ENCODE results near the gene TMCO4.

Gene TMCO4

GRCh38 chr1:19769211-19769932 is 30.3 kb downstream of the TMCO4 start:
- no peak for TF ChIP-seq CTCF (conservative IDR thresholded peaks at IDR 0.05; ENCODE audit: low read depth, low read length)
- H3K79me2 ChIP-seq (ENCODE audit: insufficient read depth, low read depth) = no peaks in the 10 kb centered on the region
- H3K4me1 ChIP-seq (ENCODE audit: low read depth, poor library complexity, severe bottlenecking) = no peaks in the 10 kb centered on the region
- no peaks in the 10 kb centered on the region for H3K36me3 ChIP-seq (ENCODE audit: insufficient read depth)
- H2AFZ ChIP-seq (ENCODE audit: low read depth) = no peak overlapping the region
- no peaks in the 10 kb centered on the region for H3K27me3 ChIP-seq (ENCODE audit: insufficient read depth, low read depth)
- no peak overlapping the region for H3K9ac ChIP-seq
- no peaks in the 10 kb centered on the region for H4K20me1 ChIP-seq (ENCODE audit: insufficient read depth)
- H3K4me3 ChIP-seq (IDR thresholded peaks at IDR 0.05; ENCODE audit: insufficient read depth, low read depth, low read length) = no peak overlapping the region
- no peak overlapping the region for H3K27ac ChIP-seq
- no peak overlapping the region for H3K4me2 ChIP-seq

GRCh38 chr1:19768353-19769210 is 31.1 kb downstream of the TMCO4 start:
- Histone ChIP-seq H3K4me1 (ENCODE audit: low read depth, poor library complexity, severe bottlenecking) (no peaks in the 10 kb centered on the region), H2AFZ (ENCODE audit: low read depth) (no peak overlapping the region), H3K36me3 (ENCODE audit: insufficient read depth) (no peaks in the 10 kb centered on the region), H3K9ac (no peak overlapping the region), H3K79me2 (ENCODE audit: insufficient read depth, low read depth) (no peaks in the 10 kb centered on the region), H3K4me3 (IDR thresholded peaks at IDR 0.05; ENCODE audit: insufficient read depth, low read depth, low read length) (no peak overlapping the region), H3K4me2 (no peak overlapping the region), H4K20me1 (ENCODE audit: insufficient read depth) (no peaks in the 10 kb centered on the region), H3K27ac (no peak overlapping the region), H3K27me3 (ENCODE audit: insufficient read depth, low read depth) (no peaks in the 10 kb centered on the region)
- TF ChIP-seq CTCF (conservative IDR thresholded peaks at IDR 0.05; ENCODE audit: low read depth, low read length) = no peak

- no peak overlapping the region for H3K27ac ChIP-seq
- H3K36me3 ChIP-seq (ENCODE audit: insufficient read depth) = no peaks in the 10 kb centered on the region
- no peaks in the 10 kb centered on the region for H3K79me2 ChIP-seq (ENCODE audit: insufficient read depth, low read depth)
- H3K4me2 ChIP-seq = no peak overlapping the region
- no peak overlapping the region for H2AFZ ChIP-seq (ENCODE audit: low read depth)
- no peak overlapping the region for H3K4me3 ChIP-seq (IDR thresholded peaks at IDR 0.05; ENCODE audit: insufficient read depth, low read depth, low read length)
- no peaks in the 10 kb centered on the region for H3K27me3 ChIP-seq (ENCODE audit: insufficient read depth, low read depth)
- no peaks in the 10 kb centered on the region for H3K4me1 ChIP-seq (ENCODE audit: low read depth, poor library complexity, severe bottlenecking)
- no peak overlapping the region for H3K9ac ChIP-seq
- H4K20me1 ChIP-seq (ENCODE audit: insufficient read depth) = no peaks in the 10 kb centered on the region
- TF ChIP-seq CTCF (conservative IDR thresholded peaks at IDR 0.05; ENCODE audit: low read depth, low read length) = no peak
Observed at GRCh38 chr1:19765623-19766022, 34.1 kb downstream of the TMCO4 start.

- Histone ChIP-seq H3K4me3 (IDR thresholded peaks at IDR 0.05; ENCODE audit: insufficient read depth, low read depth, low read length) (no peak overlapping the region), H3K27me3 (ENCODE audit: insufficient read depth, low read depth) (no peaks in the 10 kb centered on the region), H3K36me3 (ENCODE audit: insufficient read depth) (no peaks in the 10 kb centered on the region), H4K20me1 (ENCODE audit: insufficient read depth) (no peaks in the 10 kb centered on the region), H2AFZ (ENCODE audit: low read depth) (no peak overlapping the region), H3K4me1 (ENCODE audit: low read depth, poor library complexity, severe bottlenecking) (no peaks in the 10 kb centered on the region), H3K9ac (no peak overlapping the region), H3K27ac (no peak overlapping the region), H3K79me2 (ENCODE audit: insufficient read depth, low read depth) (no peaks in the 10 kb centered on the region), H3K4me2 (no peak overlapping the region)
- TF ChIP-seq CTCF (conservative IDR thresholded peaks at IDR 0.05; ENCODE audit: low read depth, low read length) = no peak
Observed at GRCh38 chr1:19764848-19765247, 34.9 kb downstream of the TMCO4 start.
